Chondrocyte (in vitro differentiated cells): ENCODE measurements around the gene WDR18. TPM values are rescaled to one million over a fixed set of nuclear protein-coding genes. Genes with fewer than 3 reads are reported as not detected.
"Not testable (repeated sequence)": the region's sequence is repeated elsewhere in the genome, so short reads cannot be mapped to it uniquely, and the experiment has no call there.

ENCODE experiments used
- DNase-seq: peaks from one replicate; pipeline ENCODE4 v3.0.0; 2021; ENCODE audit warnings: mixed read lengths, low spot score
- H3K27ac Mint-ChIP-seq: one replicate; pipeline ENCODE4 v1.8.0; 2021; ENCODE audit warnings: mild to moderate bottlenecking, moderate library complexity, mixed read lengths; ENCODE audit not compliant: unreplicated experiment
- H3K27me3 Mint-ChIP-seq: 2 replicates; pipeline ENCODE4 v1.8.0; 2021; ENCODE audit warnings: low read depth, mixed read lengths
- H3K36me3 Mint-ChIP-seq: 2 replicates; pipeline ENCODE4 v1.8.0; 2021; ENCODE audit warnings: low read depth, mixed read lengths
- H3K4me1 Mint-ChIP-seq: 2 replicates; pipeline ENCODE4 v1.8.0; 2021; ENCODE audit warnings: low read depth, mild to moderate bottlenecking, mixed read lengths
- H3K4me3 Mint-ChIP-seq: one replicate; pipeline ENCODE4 v1.8.0; 2021; ENCODE audit warnings: mild to moderate bottlenecking, moderate library complexity, mixed read lengths; ENCODE audit not compliant: unreplicated experiment
- H3K9me3 Mint-ChIP-seq: 2 replicates; pipeline ENCODE4 v1.8.0; 2021; ENCODE audit warnings: low read depth, mixed read lengths
- CTCF ChIP-seq: fragments of 200-600 bp; sonication (generic); IDR thresholded peaks from 2 replicates; pipeline ENCODE4 v1.5.0; 2021; ENCODE audit warnings: antibody characterized with exemption, mild to moderate bottlenecking, moderate library complexity
- total RNA-seq: library from RNA; stranded (reverse); gene quantifications from 3 replicates; pipeline ENCODE4 v1.2.1, GENCODE V29; 2021

WDR18 gene
- total RNA-seq, 1 donor from 2014 or later: 48.5 TPM

GRCh38 chr19:954672-955494, 29.3 kb upstream of the WDR18 start:
- H3K27ac Mint-ChIP-seq: no peak overlapping the region

GRCh38 chr19:955803-956765, 28.1 kb upstream of the WDR18 start:
- no peaks in the 10 kb centered on the region for H3K36me3 Mint-ChIP-seq
- H3K9me3 Mint-ChIP-seq: no peaks in the 10 kb centered on the region
- no peaks in the 10 kb centered on the region for H3K27me3 Mint-ChIP-seq
- no peak for TF ChIP-seq CTCF
- H3K4me1 Mint-ChIP-seq: peaks cover 7% of the 10 kb centered on the region
- no peak overlapping the region for H3K27ac Mint-ChIP-seq
- H3K4me3 Mint-ChIP-seq: no peak overlapping the region
- DNase-seq: no peak

More at GRCh38 chr19:954672-955494, 29.3 kb upstream of the WDR18 start:
- Mint-ChIP-seq H3K4me3 (no peak overlapping the region), H3K27me3 (no peaks in the 10 kb centered on the region), H3K9me3 (no peaks in the 10 kb centered on the region), H3K36me3 (no peaks in the 10 kb centered on the region), H3K4me1 (peaks cover 10% of the 10 kb centered on the region)
- no peak for TF ChIP-seq CTCF
- peak; percentile 88 for DNase-seq

- no peaks in the 10 kb centered on the region for H3K27me3 Mint-ChIP-seq
- no peaks in the 10 kb centered on the region for H3K36me3 Mint-ChIP-seq
- DNase-seq: no peak
- no peak for TF ChIP-seq CTCF
- H3K4me1 Mint-ChIP-seq: peaks cover 1% of the 10 kb centered on the region
- H3K9me3 Mint-ChIP-seq: no peaks in the 10 kb centered on the region
- no peak overlapping the region for H3K4me3 Mint-ChIP-seq
- H3K27ac Mint-ChIP-seq: no peak overlapping the region
These were observed 27.2 kb upstream of the WDR18 start for GRCh38 chr19:956766-957440.

DNA sequence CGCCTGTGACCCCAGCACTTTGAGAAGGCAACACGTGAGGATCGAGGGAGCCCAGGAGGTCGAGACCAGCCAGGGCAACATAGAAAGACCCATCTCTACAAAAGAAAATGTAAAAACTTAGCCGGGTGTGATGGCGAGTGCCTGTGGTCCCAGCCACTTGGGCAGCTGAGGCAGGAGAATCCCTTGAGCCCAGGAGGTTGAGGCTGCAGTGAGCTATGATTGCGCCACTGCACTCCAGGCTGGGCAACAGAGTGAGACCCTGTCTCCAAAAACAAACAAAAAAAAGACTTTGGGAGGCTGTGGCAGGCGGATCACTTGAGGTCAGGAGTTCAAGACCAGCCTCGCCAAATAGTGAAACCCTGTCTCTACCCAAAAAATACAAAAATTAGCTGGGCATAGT, 26.6 kb upstream of the WDR18 start:
- not testable (repeated sequence) for H3K4me3 Mint-ChIP-seq, H3K4me1 Mint-ChIP-seq, H3K36me3 Mint-ChIP-seq, H3K27ac Mint-ChIP-seq, H3K9me3 Mint-ChIP-seq, H3K27me3 Mint-ChIP-seq, DNase-seq

DNA sequence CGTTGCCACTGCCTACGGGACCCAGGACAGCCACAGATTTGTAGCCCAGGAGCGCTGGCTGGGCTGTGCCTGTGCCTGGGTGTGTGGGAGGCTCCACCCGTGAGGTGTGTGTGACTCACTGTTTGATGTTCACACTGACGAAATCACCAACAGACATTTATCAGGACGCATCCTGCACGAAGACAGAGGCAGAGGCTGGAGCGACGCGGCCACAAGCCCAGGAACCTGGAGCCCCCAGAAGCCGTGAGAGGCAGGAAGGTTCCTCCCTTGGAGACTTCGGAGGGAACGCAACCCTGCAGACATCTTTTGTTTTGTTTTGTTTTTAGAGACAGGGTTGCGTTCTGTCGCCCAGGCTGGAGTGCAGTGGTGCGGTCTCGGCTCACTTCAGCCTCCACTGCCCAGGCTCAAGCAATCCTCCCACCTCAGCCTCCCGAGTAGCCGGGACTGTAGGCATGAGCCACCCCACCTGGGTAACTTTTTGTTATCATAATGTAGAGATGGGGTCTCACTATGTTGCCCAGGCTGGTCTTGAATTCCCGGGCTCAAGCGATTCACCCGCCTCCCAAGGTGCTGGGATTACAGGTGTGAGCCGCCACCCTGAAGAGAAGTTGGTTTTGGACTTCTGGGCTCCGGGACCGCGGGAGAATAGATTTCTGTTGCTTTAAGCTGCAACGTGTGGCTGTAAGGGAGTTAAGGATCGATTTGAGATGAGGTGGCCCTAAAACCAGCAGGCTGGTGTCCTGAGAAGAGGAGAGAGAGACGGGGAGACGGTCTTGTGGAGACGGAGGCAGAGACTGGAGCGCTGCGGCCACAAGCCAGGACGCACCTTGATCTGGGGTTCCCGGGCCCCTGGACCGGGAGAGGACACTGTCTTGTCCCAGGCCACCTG, 24.9 kb upstream of the WDR18 start:
- peaks cover 5% of the 10 kb centered on the region for H3K4me1 Mint-ChIP-seq
- no peaks in the 10 kb centered on the region for H3K9me3 Mint-ChIP-seq
- no peak overlapping the region for H3K27ac Mint-ChIP-seq
- peaks cover 2% of the 10 kb centered on the region for H3K36me3 Mint-ChIP-seq
- no peak for DNase-seq
- H3K27me3 Mint-ChIP-seq: no peaks in the 10 kb centered on the region
- TF ChIP-seq CTCF: no peak
- no peak overlapping the region for H3K4me3 Mint-ChIP-seq
